ENCODE results near the gene ZC3H12D. TPM values are rescaled to one million over a fixed set of nuclear protein-coding genes. Genes with fewer than 3 reads are reported as not detected.
"Not testable (repeated sequence)": the region's sequence is repeated elsewhere in the genome, so short reads cannot be mapped to it uniquely, and the experiment has no call there.

ZC3H12D gene
- total RNA-seq, 1 experiment from 2014 or later = not detected

- no peak for DNase-seq (ENCODE audit: low read depth)
These were observed 762 bp downstream of the ZC3H12D start for GRCh38 chr6:149483849-149484655.

- DNase-seq (ENCODE audit: low read depth) = no peak
These were observed 1.5 kb downstream of the ZC3H12D start for GRCh38 chr6:149483334-149483725.

GRCh38 chr6:149482545-149483333, 2.1 kb downstream of the ZC3H12D start:
- no peak for DNase-seq (ENCODE audit: low read depth)

GRCh38 chr6:149480502-149481280, 4.1 kb downstream of the ZC3H12D start:
- no peak for DNase-seq (ENCODE audit: low read depth)

GRCh38 chr6:149478631-149479314, 6.0 kb downstream of the ZC3H12D start:
- DNase-seq (ENCODE audit: low read depth) = no peak

- DNase-seq (ENCODE audit: low read depth) = no peak
These were observed 7.3 kb downstream of the ZC3H12D start for GRCh38 chr6:149477544-149477943.

- no peak for DNase-seq (ENCODE audit: low read depth)
These were observed 7.9 kb downstream of the ZC3H12D start for GRCh38 chr6:149476789-149477455.

GRCh38 chr6:149474108-149474935, 10.5 kb downstream of the ZC3H12D start:
- DNase-seq (ENCODE audit: low read depth) = no peak

GRCh38 chr6:149473080-149474052, 11.4 kb downstream of the ZC3H12D start:
- no peak for DNase-seq (ENCODE audit: low read depth)

GRCh38 chr6:149472241-149472640, 12.6 kb downstream of the ZC3H12D start:
- DNase-seq (ENCODE audit: low read depth) = no peak

- DNase-seq (ENCODE audit: low read depth) = no peak
These were observed 13.0 kb downstream of the ZC3H12D start for GRCh38 chr6:149471801-149472200.

GRCh38 chr6:149470948-149471347, 13.9 kb downstream of the ZC3H12D start:
- DNase-seq (ENCODE audit: low read depth) = no peak

GRCh38 chr6:149468179-149468578, 16.6 kb downstream of the ZC3H12D start:
- DNase-seq (ENCODE audit: low read depth) = no peak

- DNase-seq (ENCODE audit: low read depth) = no peak
These were observed 17.5 kb downstream of the ZC3H12D start for GRCh38 chr6:149467265-149467664.

GRCh38 chr6:149464411-149464810, 20.4 kb downstream of the ZC3H12D start:
- no peak for DNase-seq (ENCODE audit: low read depth)

- no peak for DNase-seq (ENCODE audit: low read depth)
These were observed 21.0 kb downstream of the ZC3H12D start for GRCh38 chr6:149463781-149464180.

- not testable (repeated sequence) for DNase-seq (ENCODE audit: low read depth)
These were observed 22.1 kb downstream of the ZC3H12D start for GRCh38 chr6:149462712-149463111.

- DNase-seq (ENCODE audit: low read depth) = no peak
These were observed 23.1 kb downstream of the ZC3H12D start for GRCh38 chr6:149461670-149462069.

- not testable (repeated sequence) for DNase-seq (ENCODE audit: low read depth)
These were observed 24.6 kb downstream of the ZC3H12D start for GRCh38 chr6:149460249-149460648.
